ENCODE results near the gene TRAPPC2. TPM values are rescaled to one million over a fixed set of nuclear protein-coding genes. Genes with fewer than 3 reads are reported as not detected.
"Not testable (repeated sequence)": the region's sequence is repeated elsewhere in the genome, so short reads cannot be mapped to it uniquely, and the experiment has no call there.

TRAPPC2 gene
- total RNA-seq, 1 donor from 2014 or later: 15.9 TPM

DNA sequence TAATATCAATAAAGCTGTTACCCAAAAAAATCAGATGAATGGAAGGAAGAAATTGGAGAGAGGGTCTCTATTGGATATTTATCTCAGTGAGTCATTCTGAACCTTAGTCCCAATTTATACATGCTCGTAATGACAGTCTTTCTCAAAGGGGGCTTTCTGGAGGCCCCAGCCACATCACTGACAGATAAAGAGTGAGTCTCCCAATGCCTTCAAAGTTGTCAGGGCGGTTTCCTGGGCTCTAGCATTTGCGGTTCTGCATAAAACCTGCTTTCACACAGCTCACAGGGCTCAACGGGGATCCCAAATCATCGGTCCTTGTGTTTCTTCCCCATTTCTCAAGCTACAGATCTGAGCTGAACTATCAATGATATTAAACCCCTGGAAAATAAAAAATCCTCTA lies 64.2 kb downstream of the TRAPPC2 start:
- peaks cover 3% of the 10 kb centered on the region for H3K9me3 Mint-ChIP-seq (ENCODE audit: low read depth)

DNA sequence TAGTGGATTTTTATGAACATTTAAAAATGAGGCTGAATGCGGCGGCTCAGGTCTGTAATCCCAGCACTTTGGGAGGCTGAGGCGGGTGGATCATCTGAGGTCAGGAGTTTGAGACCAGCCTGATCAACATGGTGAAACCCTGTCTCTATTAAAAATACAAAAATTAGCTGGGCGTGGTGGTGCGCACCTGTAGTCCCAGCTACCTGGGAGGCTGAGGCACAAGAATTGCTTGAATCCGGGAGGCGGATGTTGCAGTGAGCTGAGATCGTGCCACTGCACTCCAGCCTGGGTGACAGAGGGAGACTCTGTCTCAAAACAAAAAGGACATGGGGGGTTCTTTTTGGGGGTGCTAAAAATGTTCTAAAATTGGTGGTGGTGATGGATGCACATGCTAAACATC lies 64.7 kb downstream of the TRAPPC2 start:
- H3K27ac Mint-ChIP-seq (ENCODE audit: unreplicated experiment): peak overlapping the region; percentile 95
- H3K27me3 Mint-ChIP-seq (ENCODE audit: low read depth); DNase-seq (ENCODE audit: low spot score); H3K9me3 Mint-ChIP-seq (ENCODE audit: low read depth); H3K36me3 Mint-ChIP-seq (ENCODE audit: low read depth): not testable (repeated sequence)
- H3K4me1 Mint-ChIP-seq (ENCODE audit: low read depth): peaks cover 29% of the 10 kb centered on the region
- H3K4me3 Mint-ChIP-seq (ENCODE audit: unreplicated experiment): peak overlapping the region; percentile 19

More for the DNA sequence above, 64.2 kb downstream of the TRAPPC2 start:
- peak overlapping the region; percentile 95 for H3K27ac Mint-ChIP-seq (ENCODE audit: unreplicated experiment)
- TF ChIP-seq, protein P1, sequence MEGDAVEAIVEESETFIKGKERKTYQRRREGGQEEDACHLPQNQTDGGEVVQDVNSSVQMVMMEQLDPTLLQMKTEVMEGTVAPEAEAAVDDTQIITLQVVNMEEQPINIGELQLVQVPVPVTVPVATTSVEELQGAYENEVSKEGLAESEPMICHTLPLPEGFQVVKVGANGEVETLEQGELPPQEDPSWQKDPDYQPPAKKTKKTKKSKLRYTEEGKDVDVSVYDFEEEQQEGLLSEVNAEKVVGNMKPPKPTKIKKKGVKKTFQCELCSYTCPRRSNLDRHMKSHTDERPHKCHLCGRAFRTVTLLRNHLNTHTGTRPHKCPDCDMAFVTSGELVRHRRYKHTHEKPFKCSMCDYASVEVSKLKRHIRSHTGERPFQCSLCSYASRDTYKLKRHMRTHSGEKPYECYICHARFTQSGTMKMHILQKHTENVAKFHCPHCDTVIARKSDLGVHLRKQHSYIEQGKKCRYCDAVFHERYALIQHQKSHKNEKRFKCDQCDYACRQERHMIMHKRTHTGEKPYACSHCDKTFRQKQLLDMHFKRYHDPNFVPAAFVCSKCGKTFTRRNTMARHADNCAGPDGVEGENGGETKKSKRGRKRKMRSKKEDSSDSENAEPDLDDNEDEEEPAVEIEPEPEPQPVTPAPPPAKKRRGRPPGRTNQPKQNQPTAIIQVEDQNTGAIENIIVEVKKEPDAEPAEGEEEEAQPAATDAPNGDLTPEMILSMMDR (IDR thresholded peaks at IDR 0.05): no peak
- H3K36me3 Mint-ChIP-seq (ENCODE audit: low read depth): no peaks in the 10 kb centered on the region
- H3K4me1 Mint-ChIP-seq (ENCODE audit: low read depth): peaks cover 25% of the 10 kb centered on the region
- H3K4me3 Mint-ChIP-seq (ENCODE audit: unreplicated experiment): no peak overlapping the region
- no peak for DNase-seq (ENCODE audit: low spot score)
- H3K27me3 Mint-ChIP-seq (ENCODE audit: low read depth): no peaks in the 10 kb centered on the region

DNA sequence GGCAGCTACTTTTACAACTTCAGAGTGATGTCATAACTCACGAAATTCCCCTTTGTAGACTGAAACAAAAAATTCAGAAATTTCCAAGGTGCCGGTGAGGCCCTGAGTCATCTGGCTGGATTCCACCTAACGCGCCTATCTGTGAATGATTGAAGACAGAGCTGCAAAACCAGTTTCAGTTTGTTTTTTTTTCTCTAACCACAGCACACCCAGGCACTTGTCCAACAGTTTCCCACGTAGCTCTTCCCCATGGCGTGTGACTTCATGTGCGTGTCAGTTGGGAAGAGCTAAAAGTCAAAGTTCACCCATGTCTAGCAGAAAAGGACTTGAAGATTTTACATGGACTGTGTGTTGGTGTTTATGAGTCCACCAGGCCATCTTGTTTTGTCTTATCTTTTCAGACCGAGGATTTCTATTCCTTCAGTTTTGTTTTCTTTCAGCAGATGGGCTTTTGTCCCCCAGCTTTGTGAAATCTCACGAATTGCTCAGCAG lies 65.1 kb downstream of the TRAPPC2 start:
- peaks cover 3% of the 10 kb centered on the region for H3K9me3 Mint-ChIP-seq (ENCODE audit: low read depth)
- peak overlapping the region; percentile 19 for H3K4me3 Mint-ChIP-seq (ENCODE audit: unreplicated experiment)
- peak overlapping the region; percentile 95 for H3K27ac Mint-ChIP-seq (ENCODE audit: unreplicated experiment)

DNA sequence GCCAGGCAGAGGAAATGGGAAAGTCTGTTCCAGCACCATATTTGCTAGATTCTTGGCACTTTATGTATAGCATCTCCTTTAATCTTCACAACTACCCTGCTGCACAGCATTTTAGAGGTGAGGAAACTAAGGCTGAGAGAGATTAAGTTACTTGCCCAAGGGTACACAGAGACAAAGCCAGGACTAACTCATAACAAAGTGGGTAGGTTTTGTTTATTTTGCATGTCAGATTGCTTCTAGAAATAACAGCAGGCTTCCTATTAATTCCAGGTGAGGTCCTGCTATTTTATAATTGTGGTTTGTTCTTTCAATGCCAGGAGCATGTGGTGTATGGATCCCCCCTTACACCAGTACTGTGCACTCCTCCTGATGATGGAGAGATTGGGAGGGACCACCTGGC lies 66.5 kb downstream of the TRAPPC2 start:
- TF ChIP-seq, protein P1 (IDR thresholded peaks at IDR 0.05): no peak
- H3K4me1 Mint-ChIP-seq (ENCODE audit: low read depth): peaks cover 42% of the 10 kb centered on the region
- H3K27ac Mint-ChIP-seq (ENCODE audit: unreplicated experiment): peak overlapping the region; percentile 38
- DNase-seq (ENCODE audit: low spot score): no peak
- H3K36me3 Mint-ChIP-seq (ENCODE audit: low read depth): no peaks in the 10 kb centered on the region
- H3K27me3 Mint-ChIP-seq (ENCODE audit: low read depth): no peaks in the 10 kb centered on the region
- H3K4me3 Mint-ChIP-seq (ENCODE audit: unreplicated experiment): no peak overlapping the region
- peaks cover 3% of the 10 kb centered on the region for H3K9me3 Mint-ChIP-seq (ENCODE audit: low read depth)

More for the DNA sequence above, 65.1 kb downstream of the TRAPPC2 start:
- no peaks in the 10 kb centered on the region for H3K27me3 Mint-ChIP-seq (ENCODE audit: low read depth)
- no peaks in the 10 kb centered on the region for H3K36me3 Mint-ChIP-seq (ENCODE audit: low read depth)
- TF ChIP-seq, protein P1 (IDR thresholded peaks at IDR 0.05): no peak
- DNase-seq (ENCODE audit: low spot score): no peak
- peaks cover 31% of the 10 kb centered on the region for H3K4me1 Mint-ChIP-seq (ENCODE audit: low read depth)

DNA sequence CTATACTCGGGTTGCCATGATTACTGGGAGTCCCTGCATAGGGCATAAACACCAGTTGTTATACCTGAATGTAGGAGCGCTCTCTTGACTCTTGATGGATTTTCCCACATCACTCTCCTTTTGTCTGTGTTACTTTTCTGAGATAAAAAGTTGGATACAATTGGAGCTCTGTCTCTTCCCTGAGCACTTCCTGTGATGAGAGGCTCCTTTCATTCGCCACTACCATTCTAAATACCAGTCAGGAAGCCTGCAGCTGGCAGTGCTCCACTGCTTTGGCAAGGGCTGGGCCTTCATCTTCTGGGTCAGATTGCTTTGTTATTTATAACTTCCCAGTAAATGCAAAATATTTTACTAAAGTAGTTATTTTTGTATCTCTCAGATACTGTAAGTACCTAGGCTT lies 67.6 kb downstream of the TRAPPC2 start:
- Mint-ChIP-seq H3K36me3 (ENCODE audit: low read depth) (peaks cover 3% of the 10 kb centered on the region), H3K4me3 (ENCODE audit: unreplicated experiment) (no peak overlapping the region), H3K27me3 (ENCODE audit: low read depth) (no peaks in the 10 kb centered on the region), H3K4me1 (ENCODE audit: low read depth) (peaks cover 42% of the 10 kb centered on the region), H3K27ac (ENCODE audit: unreplicated experiment) (peak overlapping the region; percentile 92), H3K9me3 (ENCODE audit: low read depth) (peaks cover 3% of the 10 kb centered on the region)
- TF ChIP-seq, protein P1 (IDR thresholded peaks at IDR 0.05): no peak
- no peak for DNase-seq (ENCODE audit: low spot score)

DNA sequence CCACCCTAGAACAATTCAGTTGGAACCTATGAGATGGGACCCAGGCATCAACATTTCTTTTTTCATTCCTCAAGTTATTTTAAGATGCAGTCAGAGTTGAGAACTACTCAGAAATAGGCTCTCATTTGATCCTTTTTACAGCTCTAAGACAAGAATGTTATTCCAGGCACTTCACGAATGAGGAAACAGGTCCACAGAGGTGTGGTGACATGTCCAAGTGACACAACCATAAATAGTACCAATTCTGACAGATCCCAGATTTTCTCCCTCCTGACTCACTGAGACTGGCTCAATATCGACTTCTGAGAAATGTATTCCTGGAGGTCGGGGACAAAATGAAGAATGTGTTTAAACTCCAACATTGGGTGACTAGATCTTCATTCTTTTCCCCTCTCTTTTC lies 70.4 kb downstream of the TRAPPC2 start:
- Mint-ChIP-seq H3K27ac (ENCODE audit: unreplicated experiment) (peak overlapping the region; percentile 13), H3K27me3 (ENCODE audit: low read depth) (no peaks in the 10 kb centered on the region)

More for the DNA sequence above, 70.4 kb downstream of the TRAPPC2 start:
- peaks cover 36% of the 10 kb centered on the region for H3K4me1 Mint-ChIP-seq (ENCODE audit: low read depth)
- no peak for DNase-seq (ENCODE audit: low spot score)
- TF ChIP-seq, protein P1 (IDR thresholded peaks at IDR 0.05): no peak
- peaks cover 3% of the 10 kb centered on the region for H3K36me3 Mint-ChIP-seq (ENCODE audit: low read depth)
- H3K9me3 Mint-ChIP-seq (ENCODE audit: low read depth): peaks cover 3% of the 10 kb centered on the region
- no peak overlapping the region for H3K4me3 Mint-ChIP-seq (ENCODE audit: unreplicated experiment)
